ACC112 (cell line): ENCODE results near the gene DNAH10.

Source experiments
- H2AFZ ChIP-seq: fragments of 200-600 bp; sonication (generic); one replicate; pipeline ENCODE4 v1.6.0; 2017; ENCODE audit warnings: antibody characterized with exemption, low read length; ENCODE audit not compliant: unreplicated experiment
- H3K27ac ChIP-seq: fragments of 200-600 bp; sonication (generic); 2 replicates; pipeline ENCODE4 v1.5.1; 2014; ENCODE audit warnings: low read depth, mild to moderate bottlenecking, antibody characterized with exemption, low read length, moderate library complexity
- H3K27me3 ChIP-seq: fragments of 200-600 bp; sonication (generic); 2 replicates; pipeline ENCODE4 v1.6.1; 2014; ENCODE audit warnings: mild to moderate bottlenecking, antibody characterized with exemption, low read length, moderate library complexity, mixed read lengths; ENCODE audit not compliant: insufficient read depth
- H3K36me3 ChIP-seq: fragments of 200-600 bp; sonication (generic); 2 replicates; pipeline ENCODE4 v1.6.1; 2016; ENCODE audit warnings: mild to moderate bottlenecking, antibody characterized with exemption, low read length, moderate library complexity, mixed read lengths; ENCODE audit not compliant: insufficient read depth
- H3K4me1 ChIP-seq: fragments of 200-600 bp; sonication (generic); one replicate; pipeline ENCODE4 v1.6.1; 2016; ENCODE audit warnings: low read length, mixed read lengths; ENCODE audit not compliant: insufficient read depth, unreplicated experiment, control insufficient read depth
- H3K4me3 ChIP-seq: fragments of 200-600 bp; sonication (generic); 2 replicates; pipeline ENCODE4 v1.5.1; 2014; ENCODE audit warnings: mild to moderate bottlenecking, low read depth, low read length
- H3K79me2 ChIP-seq: fragments of 200-600 bp; sonication (generic); one replicate; pipeline ENCODE4 v1.6.0; 2016; ENCODE audit warnings: low read length; ENCODE audit not compliant: control insufficient read depth, unreplicated experiment, insufficient read depth

Gene DNAH10

DNA sequence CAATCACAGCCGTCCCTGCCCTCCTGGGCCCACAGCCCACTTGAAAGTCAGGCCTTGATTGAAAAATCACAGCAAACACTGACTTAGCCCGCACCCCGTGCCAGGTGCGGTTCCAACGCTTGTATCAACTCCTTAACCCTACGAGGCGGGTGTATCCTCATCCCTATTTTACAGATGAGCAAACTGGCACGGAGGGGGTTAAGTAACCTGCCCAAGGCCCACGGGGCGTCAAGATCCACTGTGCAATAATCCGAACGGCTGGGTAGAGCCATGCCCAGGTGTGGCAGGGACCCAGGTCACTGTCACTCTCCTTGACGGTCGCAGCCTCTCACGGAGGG is 583 bp downstream of the DNAH10 start:
- no peaks in the 10 kb centered on the region for H3K36me3 ChIP-seq
- H3K4me3 ChIP-seq, result peak overlapping the region; percentile 74
- H3K79me2 ChIP-seq, result no peaks in the 10 kb centered on the region
- no peak overlapping the region for H2AFZ ChIP-seq
- peaks cover 11% of the 10 kb centered on the region for H3K27me3 ChIP-seq
- peaks cover 6% of the 10 kb centered on the region for H3K4me1 ChIP-seq
- H3K27ac ChIP-seq, result no peak overlapping the region

- H3K27me3 ChIP-seq, result peaks cover 11% of the 10 kb centered on the region
- no peak overlapping the region for H3K4me3 ChIP-seq
- H3K4me1 ChIP-seq, result peaks cover 2% of the 10 kb centered on the region
- no peaks in the 10 kb centered on the region for H3K36me3 ChIP-seq
- no peak overlapping the region for H2AFZ ChIP-seq
- no peaks in the 10 kb centered on the region for H3K79me2 ChIP-seq
- H3K27ac ChIP-seq, result no peak overlapping the region
Observed at GRCh38 chr12:123763093-123763492, 992 bp downstream of the DNAH10 start.

DNA sequence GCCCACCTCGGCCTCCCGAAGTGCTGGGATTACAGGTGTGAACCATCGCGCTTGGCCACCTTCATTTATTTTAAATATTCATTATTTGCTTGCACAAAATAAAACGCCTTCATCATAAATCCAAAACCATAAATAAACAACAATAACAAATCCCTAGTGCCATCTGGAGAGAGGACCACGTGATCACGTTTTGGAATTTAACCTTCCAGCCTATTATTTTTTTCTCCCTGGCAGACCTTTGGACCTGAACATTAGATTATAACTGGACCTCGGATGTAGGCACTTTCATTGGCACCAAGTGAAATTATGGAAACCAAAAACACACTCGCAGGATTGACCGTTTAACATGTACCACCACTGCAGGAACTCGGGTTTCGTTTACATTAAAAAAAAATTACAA is 2.0 kb downstream of the DNAH10 start:
- no peaks in the 10 kb centered on the region for H3K79me2 ChIP-seq
- no peaks in the 10 kb centered on the region for H3K36me3 ChIP-seq
- no peaks in the 10 kb centered on the region for H3K4me1 ChIP-seq
- H3K4me3 ChIP-seq, result no peak overlapping the region
- peaks cover 11% of the 10 kb centered on the region for H3K27me3 ChIP-seq
- H2AFZ ChIP-seq, result no peak overlapping the region
- no peak overlapping the region for H3K27ac ChIP-seq

DNA sequence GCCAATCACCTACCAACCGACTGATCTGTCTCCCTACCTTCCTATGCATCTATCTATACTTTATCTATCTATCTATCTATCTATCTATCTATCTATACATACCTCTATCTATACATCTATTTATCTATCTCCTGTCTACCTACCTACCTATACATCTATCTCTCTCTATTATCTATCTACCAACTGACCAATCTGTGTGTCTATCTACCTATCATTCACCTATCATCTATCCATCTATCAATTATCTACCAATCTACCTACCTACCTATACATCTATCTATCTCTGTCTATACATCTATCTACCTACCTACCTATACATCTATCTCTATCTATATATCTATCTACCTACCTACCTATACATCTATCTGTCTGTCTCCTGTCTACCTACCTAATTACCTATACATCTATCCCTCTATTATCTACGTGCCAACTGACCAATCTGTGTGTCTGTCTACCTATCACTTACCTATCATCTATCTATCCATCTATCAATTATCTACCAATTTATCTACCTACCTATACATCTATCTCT is 3.5 kb downstream of the DNAH10 start:
- Histone ChIP-seq H3K4me1 (no peaks in the 10 kb centered on the region), H2AFZ (no peak overlapping the region), H3K27me3 (peaks cover 11% of the 10 kb centered on the region), H3K4me3 (no peak overlapping the region), H3K36me3 (no peaks in the 10 kb centered on the region), H3K79me2 (no peaks in the 10 kb centered on the region), H3K27ac (no peak overlapping the region)

DNA sequence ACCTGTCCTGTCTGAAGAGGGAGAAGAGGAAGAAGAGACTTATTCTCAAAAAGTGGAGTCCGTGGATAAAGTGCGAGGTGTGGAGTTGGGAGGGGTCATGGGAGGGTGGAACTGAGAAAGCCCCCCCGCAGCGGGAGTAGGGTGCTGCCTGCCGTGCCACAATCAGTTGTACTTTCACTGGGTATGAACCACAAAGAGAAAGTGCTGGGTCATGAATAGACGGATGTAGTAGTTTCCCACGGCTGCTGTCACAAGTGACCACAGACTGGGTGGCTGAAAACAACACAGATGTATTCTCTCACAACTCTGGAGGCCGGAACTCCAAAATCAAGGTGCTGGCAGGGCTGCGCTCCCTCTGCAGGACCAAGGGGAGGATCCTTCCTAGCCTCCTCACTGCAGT is 5.5 kb downstream of the DNAH10 start:
- no peak overlapping the region for H3K27ac ChIP-seq
- no peak overlapping the region for H3K4me3 ChIP-seq
- no peak overlapping the region for H2AFZ ChIP-seq
- H3K4me1 ChIP-seq, result no peaks in the 10 kb centered on the region
- H3K36me3 ChIP-seq, result no peaks in the 10 kb centered on the region
- H3K79me2 ChIP-seq, result no peaks in the 10 kb centered on the region
- H3K27me3 ChIP-seq, result peaks cover 14% of the 10 kb centered on the region

GRCh38 chr12:123771261-123771660 is 9.2 kb downstream of the DNAH10 start:
- H2AFZ ChIP-seq, result no peak overlapping the region
- no peak overlapping the region for H3K27ac ChIP-seq
- H3K4me3 ChIP-seq, result no peak overlapping the region
- H3K36me3 ChIP-seq, result no peaks in the 10 kb centered on the region
- peaks cover 21% of the 10 kb centered on the region for H3K27me3 ChIP-seq
- H3K79me2 ChIP-seq, result no peaks in the 10 kb centered on the region
- H3K4me1 ChIP-seq, result no peaks in the 10 kb centered on the region

- Histone ChIP-seq H3K4me1 (no peaks in the 10 kb centered on the region), H2AFZ (no peak overlapping the region), H3K4me3 (no peak overlapping the region), H3K27me3 (peaks cover 21% of the 10 kb centered on the region), H3K36me3 (no peaks in the 10 kb centered on the region), H3K79me2 (no peaks in the 10 kb centered on the region), H3K27ac (no peak overlapping the region)
Observed at GRCh38 chr12:123772074-123772473, 10.0 kb downstream of the DNAH10 start.

DNA sequence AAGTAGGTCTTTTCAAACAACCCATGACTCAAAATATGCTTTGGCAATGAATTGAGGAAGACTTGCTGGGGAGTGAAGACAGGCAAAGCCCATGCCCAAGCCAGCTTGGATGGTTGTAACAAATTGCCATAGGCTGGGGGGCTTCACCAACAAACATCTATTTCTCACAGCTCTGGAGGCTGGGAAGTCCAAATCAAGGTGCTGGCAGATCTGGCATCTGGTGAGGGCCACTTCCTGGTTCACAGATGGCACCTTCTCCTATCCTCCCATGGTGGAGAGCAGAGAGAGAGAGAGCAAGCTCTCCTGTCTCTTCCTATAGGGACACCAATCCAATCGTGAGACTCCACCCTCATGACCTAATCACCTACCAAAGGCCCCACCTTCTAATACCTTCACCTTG is 11.3 kb downstream of the DNAH10 start:
- no peaks in the 10 kb centered on the region for H3K36me3 ChIP-seq

DNA sequence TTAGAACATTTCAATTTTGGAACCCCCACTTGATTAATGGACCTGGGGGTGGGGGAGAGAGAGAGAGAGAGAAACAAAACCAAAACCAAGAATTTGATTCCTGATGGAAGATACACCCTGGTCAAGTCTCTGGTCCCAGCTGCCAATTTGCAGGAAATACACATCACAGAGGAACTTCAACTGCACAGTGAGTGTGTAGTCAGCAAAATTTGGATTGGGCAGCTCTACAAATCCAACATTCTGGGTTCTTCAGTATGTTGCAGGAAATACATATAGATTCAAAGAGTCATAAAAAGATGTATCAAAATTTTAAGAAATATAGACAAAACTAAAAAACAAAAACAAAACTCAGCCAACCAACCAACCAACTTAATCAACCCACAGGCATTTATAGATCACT is 17.4 kb downstream of the DNAH10 start:
- Histone ChIP-seq H3K27me3 (peaks cover 13% of the 10 kb centered on the region), H3K4me1 (no peaks in the 10 kb centered on the region), H2AFZ (no peak overlapping the region), H3K4me3 (no peak overlapping the region), H3K79me2 (no peaks in the 10 kb centered on the region), H3K27ac (no peak overlapping the region), H3K36me3 (no peaks in the 10 kb centered on the region)

More for the DNA sequence above, 11.3 kb downstream of the DNAH10 start:
- no peak overlapping the region for H2AFZ ChIP-seq
- peaks cover 21% of the 10 kb centered on the region for H3K27me3 ChIP-seq
- no peaks in the 10 kb centered on the region for H3K79me2 ChIP-seq
- no peak overlapping the region for H3K27ac ChIP-seq
- H3K4me3 ChIP-seq, result no peak overlapping the region
- H3K4me1 ChIP-seq, result no peaks in the 10 kb centered on the region

DNA sequence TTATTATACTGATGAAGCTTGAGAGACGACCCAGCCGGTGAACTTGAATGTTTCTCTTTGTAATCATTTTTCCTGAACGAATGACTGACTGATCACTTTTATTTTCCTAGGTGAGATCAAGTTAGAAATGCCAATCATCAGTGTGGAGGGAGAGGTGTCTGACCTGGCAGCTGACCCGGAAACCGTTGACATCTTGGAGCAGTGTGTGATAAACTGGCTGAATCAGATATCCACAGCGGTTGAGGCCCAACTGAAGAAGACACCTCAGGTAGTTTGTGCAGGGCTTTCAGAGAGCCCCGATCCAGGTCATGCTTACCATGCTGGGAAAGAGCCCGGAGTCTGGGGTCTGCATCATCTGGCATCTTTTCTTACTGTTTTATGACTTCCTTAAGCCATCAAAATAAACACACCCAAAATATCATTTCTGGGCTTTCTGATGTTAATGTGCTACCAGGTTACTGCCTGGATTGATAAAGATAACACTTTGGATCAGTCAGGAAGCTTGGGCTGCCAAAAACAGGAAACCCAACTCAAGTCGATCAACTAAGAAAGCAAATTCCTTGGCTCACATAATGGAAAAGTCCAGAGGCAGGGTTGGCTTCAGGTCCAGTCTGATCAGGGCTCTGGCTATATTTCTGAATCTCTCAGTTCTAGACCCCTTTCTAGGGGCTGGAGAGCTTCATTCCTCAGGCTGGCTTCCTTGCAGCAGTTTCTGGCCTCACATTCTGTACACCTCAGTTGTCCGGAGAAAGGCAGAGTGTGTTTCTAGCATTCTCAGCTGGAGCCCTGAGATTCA is 21.1 kb downstream of the DNAH10 start:
- H3K4me1 ChIP-seq, result no peaks in the 10 kb centered on the region
- no peaks in the 10 kb centered on the region for H3K79me2 ChIP-seq
- H3K27me3 ChIP-seq, result peaks cover 16% of the 10 kb centered on the region
- no peak overlapping the region for H3K4me3 ChIP-seq
- no peak overlapping the region for H2AFZ ChIP-seq
- no peaks in the 10 kb centered on the region for H3K36me3 ChIP-seq
- H3K27ac ChIP-seq, result no peak overlapping the region

DNA sequence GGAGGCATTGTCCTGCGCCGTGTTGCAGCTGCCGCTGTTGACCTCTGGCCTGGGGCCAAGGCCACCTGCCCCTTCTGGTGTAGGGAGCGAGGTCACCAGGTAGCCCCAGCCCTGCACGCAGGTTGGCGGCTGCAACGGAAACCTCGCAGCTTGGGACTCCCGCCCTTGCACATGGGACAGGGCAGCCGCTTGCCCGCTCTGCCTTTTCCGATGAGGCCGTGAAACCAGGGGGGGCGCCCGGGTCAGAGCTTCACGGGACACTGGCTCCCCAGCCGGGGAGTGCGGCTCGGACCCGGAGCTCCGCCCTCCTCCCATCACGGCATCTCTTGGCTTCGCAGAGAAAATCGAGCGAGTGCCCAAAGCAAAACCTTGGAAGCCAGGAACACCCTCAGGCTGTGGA is 25.4 kb downstream of the DNAH10 start:
- H2AFZ ChIP-seq, result no peak overlapping the region
- H3K36me3 ChIP-seq, result no peaks in the 10 kb centered on the region
- H3K79me2 ChIP-seq, result no peaks in the 10 kb centered on the region
- no peak overlapping the region for H3K27ac ChIP-seq
- H3K4me1 ChIP-seq, result no peaks in the 10 kb centered on the region
- H3K4me3 ChIP-seq, result no peak overlapping the region
- peaks cover 16% of the 10 kb centered on the region for H3K27me3 ChIP-seq
